A549 (cell line): ENCODE measurements around the gene CNOT2. TPM values are rescaled to one million over a fixed set of nuclear protein-coding genes. Genes with fewer than 3 reads are reported as not detected.

ENCODE experiments used
- ATAC-seq, 2 experiments: fragments of 200-7000 bp in 1 of 2; fragments of >200 bp in 1 of 2; cut with Nextera tagmentation in 1 of 2; cut with Tn5 transposase in 1 of 2; 3 replicates each; pipeline versions ENCODE4 v1.8.0 to v1.9.1; 2018 to 2020; ENCODE audit warnings: mild to moderate bottlenecking in 1 of 2, moderate library complexity in 1 of 2
- CTCF ChIA-PET: fragments of 300-600 bp; sonication (Branson Sonifier 250); formaldehyde crosslinking; extraction: SDS; loops from one replicate; lab custom pipeline; 2021; ENCODE audit warnings: antibody characterized with exemption, inconsistent platforms; lab: Yijun Ruan, JAX
- POLR2A ChIA-PET: fragments of 350-600 bp; formaldehyde crosslinking; extraction: SDS; loops from one replicate; lab custom pipeline; 2021; ENCODE audit warnings: antibody characterized with exemption, inconsistent platforms; lab: Yijun Ruan, JAX
- DNase-seq, 2 experiments: peaks; one replicate each; pipeline versions ENCODE4 v3.0.0 to v3.0.0-alpha.2; 2011 to 2016; ENCODE audit warnings: low read depth in 1 of 2, low spot score in 1 of 2
- FAIRE-seq: peaks from 2 replicates; lab custom pipeline; 2011; peaks lifted over from hg19 to GRCh38; lab: Jason Lieb, UNC
- H3K27ac ChIP-seq, 2 experiments: fragments of >200 bp; sonication (Bioruptor Twin); formaldehyde crosslinking; 3 replicates each; pipeline ENCODE4 v1.5.1; 2016 to 2017
- H3K4me1 ChIP-seq: fragments of >200 bp; sonication (Bioruptor Twin); formaldehyde crosslinking; 3 replicates; pipeline ENCODE4 v1.6.1; 2016
- H3K4me2 ChIP-seq: fragments of >200 bp; sonication (Bioruptor Twin); formaldehyde crosslinking; 3 replicates; pipeline ENCODE4 v1.6.1; 2016
- H3K4me3 ChIP-seq: fragments of >200 bp; sonication (Bioruptor Twin); formaldehyde crosslinking; 3 replicates; pipeline ENCODE4 v1.5.1; 2016
- H3K9me3 ChIP-seq: fragments of >200 bp; sonication (Bioruptor Twin); formaldehyde crosslinking; 3 replicates; pipeline ENCODE4 v1.6.1; 2016
- BHLHE40 ChIP-seq: IDR thresholded peaks from 2 replicates; pipeline ENCODE4 v1.6.1; 2012; ENCODE audit warnings: low read depth, low read length, inconsistent platforms
- CBX8 ChIP-seq: fragments of 200-600 bp; sonication (generic); IDR thresholded peaks from 2 replicates; pipeline ENCODE4 v1.6.1; 2016
- CEBPB ChIP-seq, 2 experiments: fragments of >200 bp in 1 of 2; sonication (Bioruptor Twin) in 1 of 2; formaldehyde crosslinking in 1 of 2; IDR thresholded peaks; 2 replicates each; pipeline ENCODE4 v1.6.1; 2012 to 2016
- FOSL2 ChIP-seq, 2 experiments: fragments of 450-650 bp in 1 of 2; fragments of >200 bp in 1 of 2; sonication (Bioruptor Twin) in 1 of 2; formaldehyde crosslinking; IDR thresholded peaks; 2 replicates each; pipeline versions ENCODE4 v1.5.0 to v1.6.1; 2016 to 2020; ENCODE audit warnings: mild to moderate bottlenecking in 1 of 2, moderate library complexity in 1 of 2
- FOXS1 ChIP-seq: fragments of 250-450 bp; sonication (Bioruptor Pico); IDR thresholded peaks from 2 replicates; pipeline ENCODE4 v1.5.0; 2020; ENCODE audit warnings: mild to moderate bottlenecking, moderate library complexity
- GATA3 ChIP-seq: IDR thresholded peaks from 2 replicates; pipeline ENCODE4 v1.6.1; 2012; ENCODE audit warnings: borderline replicate concordance
- HDAC2 ChIP-seq: fragments of 200-600 bp; sonication (generic); IDR thresholded peaks from 2 replicates; pipeline ENCODE4 v1.6.1; 2016
- HEYL ChIP-seq: fragments of 250-450 bp; sonication (Bioruptor Pico); IDR thresholded peaks from 2 replicates; pipeline ENCODE4 v1.8.0; 2021; ENCODE audit warnings: mild to moderate bottlenecking, moderate library complexity
- HOXA7 ChIP-seq: fragments of 250-450 bp; sonication (Bioruptor Pico); IDR thresholded peaks from 2 replicates; pipeline ENCODE4 v1.5.0; 2020; ENCODE audit warnings: mild to moderate bottlenecking, moderate library complexity
- HOXB13 ChIP-seq: fragments of 250-450 bp; sonication (Bioruptor Pico); IDR thresholded peaks from 2 replicates; pipeline ENCODE4 v1.5.0; 2020; ENCODE audit warnings: low read depth, mild to moderate bottlenecking, moderate library complexity
- HOXB5 ChIP-seq: fragments of 250-450 bp; sonication (Bioruptor Pico); IDR thresholded peaks from 2 replicates; pipeline ENCODE4 v1.5.0; 2020; ENCODE audit warnings: mild to moderate bottlenecking, moderate library complexity
- JUN ChIP-seq, 2 experiments: fragments of >200 bp; sonication (Bioruptor Twin); formaldehyde crosslinking; IDR thresholded peaks; 2 replicates in 1 of 2; 3 replicates in 1 of 2; pipeline ENCODE4 v1.6.1; 2016 to 2017
- JUNB ChIP-seq: fragments of >200 bp; sonication (Bioruptor Twin); formaldehyde crosslinking; IDR thresholded peaks from 2 replicates; pipeline ENCODE4 v1.6.1; 2016
- KDM1A ChIP-seq: fragments of 200-600 bp; sonication (generic); IDR thresholded peaks from 2 replicates; pipeline ENCODE4 v1.6.1; 2016; ENCODE audit warnings: low read depth, mild to moderate bottlenecking
- KDM5A ChIP-seq: fragments of 200-600 bp; sonication (generic); IDR thresholded peaks from 2 replicates; pipeline ENCODE4 v1.6.1; 2016; ENCODE audit warnings: antibody characterized with exemption, mild to moderate bottlenecking
- NFE2L2 ChIP-seq: fragments of 150-350 bp; conservative IDR thresholded peaks from 2 replicates; pipeline ENCODE4 v1.6.1; 2014; ENCODE audit warnings: low read length
- NPAS2 ChIP-seq: fragments of 250-450 bp; sonication (Bioruptor Pico); IDR thresholded peaks from 2 replicates; pipeline ENCODE4 v1.8.0; 2022; ENCODE audit warnings: mild to moderate bottlenecking, moderate library complexity, borderline replicate concordance
- POLR2A ChIP-seq: IDR thresholded peaks from 2 replicates; pipeline ENCODE4 v1.6.1; 2012; ENCODE audit warnings: mild to moderate bottlenecking, low read length
- RAD21 ChIP-seq, 2 experiments: fragments of >200 bp in 1 of 2; sonication (Bioruptor Twin) in 1 of 2; formaldehyde crosslinking in 1 of 2; IDR thresholded peaks in 1 of 2; conservative IDR thresholded peaks in 1 of 2; 2 replicates in 1 of 2; 3 replicates in 1 of 2; pipeline ENCODE4 v1.6.1; 2012 to 2018; ENCODE audit warnings: inconsistent platforms in 1 of 2
- RARB ChIP-seq: fragments of 250-450 bp; sonication (Bioruptor Pico); IDR thresholded peaks from 2 replicates; pipeline ENCODE4 v1.8.0; 2021; ENCODE audit warnings: mild to moderate bottlenecking, moderate library complexity
- RCOR1 ChIP-seq: fragments of 150-350 bp; IDR thresholded peaks from 2 replicates; pipeline ENCODE4 v1.6.1; 2014; ENCODE audit warnings: antibody characterized with exemption, low read length, low read depth
- RFX5 ChIP-seq: fragments of 450-650 bp; IDR thresholded peaks from 2 replicates; pipeline ENCODE4 v1.7.1; 2014; ENCODE audit warnings: antibody characterized with exemption, mild to moderate bottlenecking, moderate library complexity
- SREBF2 ChIP-seq: fragments of 450-650 bp; IDR thresholded peaks from 2 replicates; pipeline ENCODE4 v1.6.1; 2014; ENCODE audit warnings: mild to moderate bottlenecking, moderate library complexity
- ZC3H11A ChIP-seq: fragments of 450-650 bp; IDR thresholded peaks from 2 replicates; pipeline ENCODE4 v1.6.1; 2014; ENCODE audit warnings: antibody characterized with exemption, mild to moderate bottlenecking
- ZNF302 ChIP-seq: fragments of 250-450 bp; sonication (Bioruptor Pico); IDR thresholded peaks from 2 replicates; pipeline ENCODE4 v1.9.0; 2021; ENCODE audit warnings: inconsistent platforms, mild to moderate bottlenecking, moderate library complexity
- WGBS: methylation state at CpG from one replicate; pipeline ENCODE4 v1.1.6; 2017; ENCODE audit errors: missing lambda C conversion rate; 5-methylcytosine and 5-hydroxymethylcytosine counted together
- polyA plus RNA-seq, 4 experiments: library from polyadenylated mRNA; depleted of rRNA in 3 of 4; stranded (reverse); fragments of >200 nt; fragmentation: RNase III in 1 of 4; extraction: RNeasy Plus Mini Kit Qiagen cat#74134 plus additional on column Dnase treatment in 1 of 4; gene quantifications; 2 replicates in 3 of 4; 3 replicates in 1 of 4; pipeline ENCODE4 v1.2.3, GENCODE V29; 2011 to 2017
- TF ChIP-seq, protein P1 (sequence below): IDR thresholded peaks from 2 replicates; pipeline ENCODE4 v1.6.1; 2012; ENCODE audit warnings: low read depth, borderline replicate concordance

Gene CNOT2
- polyA plus RNA-seq, 2 of the 4 experiments (the other 2 are of a cell fraction): 87.2 to 105 TPM

DNA sequence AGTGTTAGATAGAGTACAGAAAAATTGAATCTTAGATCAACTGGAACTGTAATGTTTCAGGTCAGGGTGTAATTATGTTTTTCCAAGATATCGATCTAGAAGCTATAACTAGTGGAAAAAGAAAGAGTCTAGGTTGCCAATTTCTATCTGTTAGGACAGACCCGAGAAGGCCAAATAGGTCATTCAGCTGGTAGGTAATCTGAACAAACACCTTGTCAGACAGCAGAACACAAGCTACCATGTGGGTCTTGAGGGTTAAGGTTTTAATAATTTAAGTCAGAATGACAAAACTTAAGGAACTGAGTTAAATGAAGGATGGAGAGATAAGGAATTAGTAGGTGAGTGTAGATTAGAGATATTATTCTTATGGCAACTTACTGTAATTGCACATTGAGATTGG lies 78.0 kb downstream of the CNOT2 start (continued):
- TF ChIP-seq, protein P1, sequence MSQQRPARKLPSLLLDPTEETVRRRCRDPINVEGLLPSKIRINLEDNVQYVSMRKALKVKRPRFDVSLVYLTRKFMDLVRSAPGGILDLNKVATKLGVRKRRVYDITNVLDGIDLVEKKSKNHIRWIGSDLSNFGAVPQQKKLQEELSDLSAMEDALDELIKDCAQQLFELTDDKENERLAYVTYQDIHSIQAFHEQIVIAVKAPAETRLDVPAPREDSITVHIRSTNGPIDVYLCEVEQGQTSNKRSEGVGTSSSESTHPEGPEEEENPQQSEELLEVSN: no peak

DNA sequence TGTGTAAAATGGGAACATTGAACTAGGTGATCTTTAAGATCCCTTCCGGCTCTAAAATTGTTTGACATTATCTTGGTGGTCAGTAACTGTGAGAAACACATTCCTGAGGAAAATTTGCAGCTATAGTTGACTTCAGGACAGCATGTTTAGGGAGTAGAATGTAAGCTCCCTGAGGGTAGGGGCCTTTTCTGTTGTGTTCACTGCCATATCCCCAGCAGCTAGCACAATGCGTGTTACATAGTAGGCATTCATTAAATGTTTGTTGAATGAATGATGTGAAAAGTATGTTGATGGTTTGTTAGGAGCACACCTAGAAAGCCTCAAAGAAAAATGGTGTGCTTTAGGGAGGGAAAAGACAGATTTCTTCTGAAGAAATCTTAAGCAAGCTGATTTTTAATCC lies 84.3 kb downstream of the CNOT2 start:
- CTCF ChIA-PET: interaction anchor here (1.0 kb wide), 1 partner anchor 427 kb away, joined by 4 read pairs; no protein-coding TSS in a partner anchor
- H3K4me1 ChIP-seq: no peaks in the 10 kb centered on the region
- H3K4me3 ChIP-seq: no peak overlapping the region
- no peak for FAIRE-seq
- POLR2A ChIA-PET: no interaction called here
- H3K9me3 ChIP-seq: no peaks in the 10 kb centered on the region
- no peak for DNase-seq
- no peak overlapping the region for H3K4me2 ChIP-seq
- TF ChIP-seq HEYL (CRISPR knock-in tag) (no peak), JUN (IDR thresholded peaks at IDR 0.05) (no peak), HOXB5 (CRISPR knock-in tag) (no peak), NFE2L2 (no peak), FOSL2 (IDR thresholded peaks at IDR 0.05) (no peak), FOSL2 (CRISPR knock-in tag; IDR thresholded peaks at IDR 0.05) (no peak), HOXB13 (CRISPR knock-in tag) (no peak), HDAC2 (no peak), HOXA7 (no peak), ZNF302 (no peak), JUNB (no peak), RCOR1 (no peak), CBX8 (no peak), KDM5A (no peak), NPAS2 (CRISPR knock-in tag) (no peak), RFX5 (no peak), POLR2A (no peak), CEBPB (IDR thresholded peaks at IDR 0.05) (no peak), RARB (CRISPR knock-in tag) (no peak), BHLHE40 (no peak)
- H3K27ac ChIP-seq: no peak overlapping the region
- ATAC-seq: no peak
- WGBS: 85% methylated on average over 2 of the region's 2 CpGs

DNA sequence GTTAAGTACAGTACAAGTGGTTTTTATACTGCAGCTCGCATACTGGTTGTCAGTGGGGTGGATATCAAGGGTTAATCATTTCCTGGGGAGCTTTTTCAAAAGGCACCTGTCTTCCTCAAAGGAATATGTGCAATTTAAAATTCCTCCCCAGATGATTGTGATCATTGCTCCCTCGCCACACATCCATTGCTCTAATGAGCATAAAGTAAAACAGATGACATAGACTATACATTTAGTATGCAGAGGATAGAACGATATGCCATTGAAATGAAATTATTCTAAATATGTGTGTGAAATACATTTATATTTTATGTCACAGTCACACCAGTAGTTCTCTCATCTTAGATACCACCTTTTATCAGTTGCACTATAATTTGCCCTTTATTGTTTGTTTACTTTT lies 86.5 kb downstream of the CNOT2 start:
- DNase-seq (no peak), FAIRE-seq (no peak), ATAC-seq (no peak)
- CTCF ChIA-PET: no interaction called here
- POLR2A ChIA-PET: no interaction called here
- H3K4me3 ChIP-seq: no peak overlapping the region
- H3K27ac ChIP-seq: no peak overlapping the region
- no peaks in the 10 kb centered on the region for H3K9me3 ChIP-seq
- no peak for TF ChIP-seq RAD21 (conservative IDR thresholded peaks at IDR 0.05 in 1 of 2, IDR thresholded peaks at IDR 0.05 in 1 of 2)
- no peak for TF ChIP-seq FOSL2 (IDR thresholded peaks at IDR 0.05)
- TF ChIP-seq FOSL2 (CRISPR knock-in tag; IDR thresholded peaks at IDR 0.05): no peak
- no peak for TF ChIP-seq GATA3
- TF ChIP-seq CEBPB (IDR thresholded peaks at IDR 0.05): no peak
- TF ChIP-seq FOXS1 (CRISPR knock-in tag): no peak
- no peak overlapping the region for H3K4me2 ChIP-seq
- 63% methylated on average over 3 of the region's 3 CpGs for WGBS
- H3K4me1 ChIP-seq: no peaks in the 10 kb centered on the region

DNA sequence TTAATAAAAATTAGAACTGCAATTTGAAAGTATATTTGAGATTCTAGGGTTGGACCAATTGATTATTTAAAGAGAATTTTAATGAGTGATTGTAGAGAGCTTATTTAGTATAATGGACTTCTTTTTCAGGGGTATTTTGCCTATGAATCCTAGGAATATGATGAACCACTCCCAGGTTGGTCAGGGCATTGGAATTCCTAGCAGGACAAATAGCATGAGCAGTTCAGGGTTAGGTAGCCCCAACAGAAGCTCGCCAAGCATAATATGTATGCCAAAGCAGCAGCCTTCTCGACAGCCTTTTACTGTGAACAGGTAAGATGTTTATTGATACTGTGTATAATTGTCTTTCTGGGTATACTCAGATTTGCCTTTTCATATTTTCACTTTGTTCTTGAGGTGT lies 86.9 kb downstream of the CNOT2 start:
- POLR2A ChIA-PET: no interaction called here
- no peak overlapping the region for H3K27ac ChIP-seq
- no peaks in the 10 kb centered on the region for H3K4me1 ChIP-seq
- 89% methylated on average over 2 of the region's 2 CpGs for WGBS
- ATAC-seq (peak in 1 of 2 experiments; percentile 34; a peak in 2 of 6 replicates), FAIRE-seq (no peak), DNase-seq (no peak)
- CTCF ChIA-PET: no interaction called here
- no peak for TF ChIP-seq GATA3
- no peak for TF ChIP-seq KDM1A
- TF ChIP-seq JUNB: no peak
- no peak for TF ChIP-seq SREBF2
- TF ChIP-seq RAD21 (conservative IDR thresholded peaks at IDR 0.05 in 1 of 2, IDR thresholded peaks at IDR 0.05 in 1 of 2): no peak
- TF ChIP-seq ZC3H11A: no peak
- no peak overlapping the region for H3K4me2 ChIP-seq
- no peak overlapping the region for H3K4me3 ChIP-seq
- no peaks in the 10 kb centered on the region for H3K9me3 ChIP-seq
